ENCODE results near the gene TBCCD1. TPM values are rescaled to one million over a fixed set of nuclear protein-coding genes. Genes with fewer than 3 reads are reported as not detected.
A peak's percentile ranks its signal among the peaks of the same experiment; 100 is the strongest.

The TBCCD1 gene
- total and polyA plus RNA-seq, 2 donors from 2014 or later: 6.2 to 13.3 TPM

DNA sequence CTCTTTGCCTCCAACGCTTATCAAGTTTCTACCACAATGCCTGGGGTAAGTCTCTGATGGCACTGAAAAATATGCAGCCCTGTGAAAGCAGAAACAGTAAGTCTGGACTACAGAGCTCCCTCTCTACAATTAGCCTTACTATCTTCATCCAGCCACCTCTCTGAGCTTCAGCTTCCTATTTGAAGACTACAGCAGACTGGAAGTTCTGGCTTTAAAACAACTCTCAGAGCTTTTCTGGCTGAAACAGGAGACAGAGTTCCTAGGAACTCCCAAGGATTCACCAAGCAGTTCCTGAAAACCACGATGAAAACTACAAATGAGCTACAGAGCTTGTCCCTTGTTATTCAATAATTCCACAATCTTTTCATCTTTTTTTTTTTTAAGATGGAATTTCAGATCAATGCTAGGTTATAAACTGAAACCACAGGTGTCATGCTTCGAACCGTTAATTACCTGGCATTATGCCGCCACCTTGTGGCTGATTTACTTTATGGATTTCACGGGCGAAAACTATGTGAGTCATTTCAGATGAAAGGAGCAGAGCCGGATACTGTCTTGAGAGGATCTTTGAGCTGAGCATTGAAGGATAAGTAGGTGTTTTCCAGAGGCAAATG is 26.8 kb downstream of the TBCCD1 start:
- Histone ChIP-seq H3K9ac (ENCODE audit: low read length in 3 of 3) (no peak overlapping the region), H3K4me3 (ENCODE audit: low read length in 3 of 3) (peak overlapping the region in 2 of 3 donors; percentile 44 to 48), H3K4me1 (ENCODE audit: control insufficient read depth in 2 of 3, insufficient read depth in 2 of 3, low read depth in 1 of 3, low read length in 3 of 3) (peaks cover 0 to 2% (median 0%) of the 10 kb centered on the region in 3 donors), H3K9me3 (ENCODE audit: control insufficient read depth in 2 of 3, insufficient read depth in 1 of 3, low read length in 3 of 3) (no peaks in the 10 kb centered on the region), H3K36me3 (ENCODE audit: control insufficient read depth in 2 of 3, insufficient read depth in 3 of 3, low read length in 3 of 3) (no peaks in the 10 kb centered on the region), H3K27me3 (ENCODE audit: control insufficient read depth, insufficient read depth, low read length) (no peaks in the 10 kb centered on the region), H3K27ac (ENCODE audit: low read depth in 2 of 2, low read length in 2 of 2) (peak overlapping the region in 1 of 2 donors; percentile 7)
- TF ChIP-seq, protein P1, sequence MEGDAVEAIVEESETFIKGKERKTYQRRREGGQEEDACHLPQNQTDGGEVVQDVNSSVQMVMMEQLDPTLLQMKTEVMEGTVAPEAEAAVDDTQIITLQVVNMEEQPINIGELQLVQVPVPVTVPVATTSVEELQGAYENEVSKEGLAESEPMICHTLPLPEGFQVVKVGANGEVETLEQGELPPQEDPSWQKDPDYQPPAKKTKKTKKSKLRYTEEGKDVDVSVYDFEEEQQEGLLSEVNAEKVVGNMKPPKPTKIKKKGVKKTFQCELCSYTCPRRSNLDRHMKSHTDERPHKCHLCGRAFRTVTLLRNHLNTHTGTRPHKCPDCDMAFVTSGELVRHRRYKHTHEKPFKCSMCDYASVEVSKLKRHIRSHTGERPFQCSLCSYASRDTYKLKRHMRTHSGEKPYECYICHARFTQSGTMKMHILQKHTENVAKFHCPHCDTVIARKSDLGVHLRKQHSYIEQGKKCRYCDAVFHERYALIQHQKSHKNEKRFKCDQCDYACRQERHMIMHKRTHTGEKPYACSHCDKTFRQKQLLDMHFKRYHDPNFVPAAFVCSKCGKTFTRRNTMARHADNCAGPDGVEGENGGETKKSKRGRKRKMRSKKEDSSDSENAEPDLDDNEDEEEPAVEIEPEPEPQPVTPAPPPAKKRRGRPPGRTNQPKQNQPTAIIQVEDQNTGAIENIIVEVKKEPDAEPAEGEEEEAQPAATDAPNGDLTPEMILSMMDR (IDR thresholded peaks at IDR 0.05; ENCODE audit: borderline replicate concordance, extremely low read depth, insufficient read depth): peak; percentile 78
- DNase-seq (peak in 4 of 5 donors; percentile 71 to 89 (median 81)), FAIRE-seq (peak; percentile 98)
- intact Hi-C loops (cut with DNase I): loop anchor here (5.0 kb wide), 1 partner anchor 558 kb away; no protein-coding TSS in a partner anchor

DNA sequence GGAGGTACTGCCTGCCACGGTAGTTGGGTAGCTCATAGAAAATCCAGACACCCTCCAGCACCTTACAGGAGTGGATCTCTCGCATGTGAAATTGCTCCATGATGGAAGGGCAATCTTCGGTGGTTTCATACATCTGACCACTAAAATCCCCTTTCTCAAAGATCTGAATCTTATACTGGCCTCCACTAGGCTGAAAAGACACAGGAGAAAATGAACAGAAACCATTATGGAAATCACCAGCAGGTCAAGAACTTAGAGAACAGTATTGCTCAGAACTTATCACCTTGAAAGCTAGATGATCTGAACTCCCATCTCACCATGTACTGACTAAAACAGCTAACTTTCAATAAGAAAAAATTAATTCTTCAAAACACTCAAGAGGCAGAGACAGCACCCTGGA is 28.4 kb downstream of the TBCCD1 start:
- no peaks in the 10 kb centered on the region for H3K36me3 ChIP-seq (ENCODE audit: control insufficient read depth in 2 of 3, insufficient read depth in 3 of 3, low read length in 3 of 3)
- intact Hi-C loops (cut with DNase I): loop anchor here (10.0 kb wide), 1 partner anchor 284 kb away; no protein-coding TSS in a partner anchor
- peaks cover 0 to 2% (median 0%) of the 10 kb centered on the region in 3 donors for H3K4me1 ChIP-seq (ENCODE audit: control insufficient read depth in 2 of 3, insufficient read depth in 2 of 3, low read depth in 1 of 3, low read length in 3 of 3)
- H3K27ac ChIP-seq (ENCODE audit: low read depth in 2 of 2, low read length in 2 of 2): no peak overlapping the region
- no peak overlapping the region for H3K9ac ChIP-seq (ENCODE audit: low read length in 3 of 3)
- no peaks in the 10 kb centered on the region for H3K27me3 ChIP-seq (ENCODE audit: control insufficient read depth, insufficient read depth, low read length)
- TF ChIP-seq, protein P1 (IDR thresholded peaks at IDR 0.05; ENCODE audit: borderline replicate concordance, extremely low read depth, insufficient read depth): no peak
- no peak overlapping the region for H3K4me3 ChIP-seq (ENCODE audit: low read length in 3 of 3)
- DNase-seq (no peak), FAIRE-seq (no peak)
- no peaks in the 10 kb centered on the region for H3K9me3 ChIP-seq (ENCODE audit: control insufficient read depth in 2 of 3, insufficient read depth in 1 of 3, low read length in 3 of 3)

DNA sequence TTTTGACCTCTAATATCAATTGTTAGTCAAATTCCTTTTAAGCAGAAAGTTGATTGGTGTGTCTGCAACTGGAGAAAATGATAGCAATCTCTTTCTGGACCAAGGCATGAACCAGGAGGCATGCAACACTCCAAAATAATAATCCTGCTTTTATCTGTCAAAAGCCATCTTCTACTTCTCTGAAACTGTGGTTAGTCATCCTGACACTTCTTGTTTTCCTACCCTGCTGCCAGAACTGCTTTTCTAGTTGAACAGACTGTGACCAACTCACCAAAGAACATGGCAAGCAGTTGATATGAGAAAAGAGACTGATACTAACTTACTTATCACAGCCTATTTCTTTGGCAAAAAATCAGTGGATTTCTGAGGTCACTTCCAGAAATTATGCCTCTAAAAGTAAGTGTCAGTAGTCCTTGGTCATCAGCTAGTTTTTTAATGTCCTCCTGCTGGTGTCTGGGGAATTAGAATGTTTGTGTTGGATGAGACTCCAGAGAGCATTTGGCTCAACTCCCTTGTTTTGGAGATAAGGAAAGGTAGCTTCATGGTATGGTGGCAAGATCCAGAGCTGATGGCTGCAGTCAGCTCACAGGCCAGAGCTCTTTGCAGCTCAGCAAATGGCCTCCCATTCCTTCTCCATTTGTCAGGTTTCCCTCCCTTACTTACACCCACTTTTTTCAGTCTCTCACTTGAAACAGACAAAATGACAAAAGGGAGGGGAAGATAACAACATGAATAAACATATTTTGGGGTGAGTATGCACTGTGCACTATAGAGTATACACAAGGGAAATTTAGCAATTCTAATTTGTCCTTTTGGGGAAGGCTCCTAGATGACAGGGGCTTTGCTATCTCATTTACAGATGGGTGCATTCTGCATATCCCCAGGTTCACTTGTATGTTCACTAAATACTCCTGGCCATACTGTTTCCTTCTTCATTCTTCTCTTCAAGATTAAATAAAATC is 30.0 kb downstream of the TBCCD1 start:
- Histone ChIP-seq H3K27ac (ENCODE audit: low read depth in 2 of 2, low read length in 2 of 2) (no peak overlapping the region), H3K27me3 (ENCODE audit: control insufficient read depth, insufficient read depth, low read length) (no peaks in the 10 kb centered on the region), H3K36me3 (ENCODE audit: control insufficient read depth in 2 of 3, insufficient read depth in 3 of 3, low read length in 3 of 3) (no peaks in the 10 kb centered on the region), H3K4me1 (ENCODE audit: control insufficient read depth in 2 of 3, insufficient read depth in 2 of 3, low read depth in 1 of 3, low read length in 3 of 3) (peaks cover 0 to 3% (median 0%) of the 10 kb centered on the region in 3 donors), H3K9ac (ENCODE audit: low read length in 3 of 3) (no peak overlapping the region), H3K4me3 (ENCODE audit: low read length in 3 of 3) (no peak overlapping the region), H3K9me3 (ENCODE audit: control insufficient read depth in 2 of 3, insufficient read depth in 1 of 3, low read length in 3 of 3) (no peaks in the 10 kb centered on the region)
- no peak for DNase-seq
- intact Hi-C loops (cut with DNase I): loop anchor here (10.0 kb wide), 1 partner anchor 282 kb away; no protein-coding TSS in a partner anchor
- FAIRE-seq: no peak
- TF ChIP-seq, protein P1 (IDR thresholded peaks at IDR 0.05; ENCODE audit: borderline replicate concordance, extremely low read depth, insufficient read depth): no peak
